A172 (cell line): ENCODE data around the gene SPEF2. TPM values are rescaled to one million over a fixed set of nuclear protein-coding genes. Genes with fewer than 3 reads are reported as not detected.
"Not testable (repeated sequence)": the region's sequence is repeated elsewhere in the genome, so short reads cannot be mapped to it uniquely, and the experiment has no call there.

Source experiments
- DNase-seq: peaks from one replicate; pipeline ENCODE4 v3.0.0-alpha.2; 2015; ENCODE audit warnings: low spot score
- total RNA-seq: library from RNA; depleted of rRNA; stranded (reverse); fragments of >200 nt; shearing (Covaris generic); gene quantifications from 2 replicates; pipeline ENCODE4 v1.2.3, GENCODE V29; 2014

SPEF2 gene
- total RNA-seq, 1 experiment from 2014 or later: 15.6 TPM

DNA sequence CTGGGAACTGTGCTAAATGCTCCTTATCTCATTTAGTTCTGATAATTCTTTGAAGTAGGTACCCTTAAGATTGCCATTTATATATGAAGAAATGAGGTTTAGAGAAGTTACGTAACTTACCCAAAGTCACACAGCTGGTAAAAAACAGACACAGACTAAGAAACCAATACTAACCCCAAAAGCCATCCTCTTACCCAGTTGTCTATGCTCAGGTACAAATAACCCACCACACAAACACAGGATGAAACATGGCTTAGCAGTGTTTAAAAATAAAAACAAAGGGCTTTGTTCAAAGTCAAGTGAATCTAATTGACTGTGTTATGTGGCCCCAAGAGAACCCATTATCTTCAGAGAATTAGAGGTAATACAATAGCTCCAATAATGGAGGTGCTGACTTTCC lies 202.0 kb downstream of the SPEF2 start:
- no peak for DNase-seq

DNA sequence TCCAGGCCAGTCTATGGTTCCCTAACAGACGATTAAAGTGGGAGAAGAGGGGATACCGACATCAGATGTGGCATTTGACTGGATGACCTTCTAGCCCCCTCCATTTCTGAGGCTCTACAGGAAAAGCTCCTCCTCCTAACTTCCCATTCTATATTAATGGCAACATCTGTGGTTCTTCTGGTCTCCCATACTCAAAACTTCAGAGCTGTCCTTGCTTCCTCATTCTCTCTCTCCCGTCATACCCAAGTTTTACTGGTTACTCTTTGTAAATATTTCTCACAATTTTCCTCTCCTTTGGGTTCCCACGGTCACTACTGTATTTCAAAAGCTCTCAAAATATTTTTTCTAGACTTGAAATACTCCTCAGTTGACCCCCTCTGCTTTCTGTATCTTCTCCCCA lies 203.1 kb downstream of the SPEF2 start:
- DNase-seq: no peak

DNA sequence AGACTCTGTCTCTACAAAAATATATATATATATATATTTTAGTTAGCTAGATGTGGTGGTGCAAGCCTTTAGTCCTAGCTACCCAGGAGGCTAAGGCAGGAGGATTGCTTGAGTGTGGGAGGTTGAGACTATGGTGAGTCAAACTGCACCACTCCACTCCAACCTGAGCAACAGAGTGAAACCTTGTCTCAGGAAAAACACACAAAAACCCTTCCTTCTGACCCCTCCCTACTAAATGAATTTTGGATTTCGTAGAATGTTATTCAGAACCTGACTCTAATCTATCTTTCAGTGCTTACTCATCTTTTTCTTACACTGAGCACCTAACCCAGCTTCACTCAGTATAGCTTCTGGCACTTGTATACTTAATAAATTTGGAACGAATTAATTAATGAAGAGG lies 203.8 kb downstream of the SPEF2 start:
- no peak for DNase-seq

DNA sequence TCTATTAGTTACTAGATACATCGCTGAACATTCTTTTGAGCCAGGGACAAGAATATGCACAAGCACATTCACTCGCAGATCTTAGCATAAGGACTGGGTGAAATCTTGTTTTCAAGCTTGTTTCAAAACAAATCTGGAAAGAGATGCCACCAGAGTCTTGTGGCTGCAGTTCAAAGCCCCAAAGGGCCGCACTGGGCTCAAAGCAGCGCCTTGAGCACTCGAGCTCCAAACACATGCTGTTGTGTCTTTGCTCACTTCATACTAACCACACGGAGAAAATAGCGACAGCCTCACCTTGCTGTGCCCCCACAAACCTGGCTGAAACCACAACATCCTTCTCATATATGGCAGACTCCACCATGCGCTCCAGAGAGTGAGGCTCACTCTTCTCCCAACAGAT lies 204.8 kb downstream of the SPEF2 start:
- no peak for DNase-seq

DNA sequence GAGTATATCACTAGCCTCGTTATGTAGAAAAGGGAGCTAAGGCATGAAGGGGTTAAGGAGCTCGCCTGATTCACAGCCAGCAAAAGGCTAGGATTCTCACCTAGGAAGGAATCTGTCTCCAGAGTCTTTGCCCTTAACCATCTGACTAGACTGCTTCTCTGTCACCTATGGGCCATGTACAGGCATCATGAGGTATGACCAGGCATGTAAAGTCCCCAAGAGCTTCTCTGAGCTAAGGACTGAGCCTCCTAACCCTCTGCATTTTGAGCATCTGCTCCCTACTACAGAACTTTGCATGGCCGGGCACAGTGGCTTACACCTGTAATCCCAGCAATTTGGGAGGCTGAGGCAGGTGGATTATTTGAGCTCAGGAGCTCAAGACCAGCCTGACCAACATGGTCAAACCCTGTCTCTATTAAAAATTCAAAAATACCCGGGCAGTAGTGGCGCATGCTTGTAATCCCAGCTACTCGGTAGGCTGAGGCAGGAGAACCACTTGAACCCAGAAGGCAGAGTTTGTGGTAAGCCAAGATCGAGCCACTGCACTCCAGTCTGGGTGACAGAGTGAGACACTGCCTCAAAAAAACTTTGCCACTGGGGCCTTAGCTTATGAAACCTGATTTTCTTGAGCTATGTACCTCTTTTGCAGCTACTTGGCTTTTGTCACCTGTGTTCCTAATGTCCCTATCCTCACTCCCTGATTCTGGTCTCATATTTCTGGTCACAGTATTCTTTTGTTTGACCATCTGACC lies 205.9 kb downstream of the SPEF2 start:
- no peak for DNase-seq

DNA sequence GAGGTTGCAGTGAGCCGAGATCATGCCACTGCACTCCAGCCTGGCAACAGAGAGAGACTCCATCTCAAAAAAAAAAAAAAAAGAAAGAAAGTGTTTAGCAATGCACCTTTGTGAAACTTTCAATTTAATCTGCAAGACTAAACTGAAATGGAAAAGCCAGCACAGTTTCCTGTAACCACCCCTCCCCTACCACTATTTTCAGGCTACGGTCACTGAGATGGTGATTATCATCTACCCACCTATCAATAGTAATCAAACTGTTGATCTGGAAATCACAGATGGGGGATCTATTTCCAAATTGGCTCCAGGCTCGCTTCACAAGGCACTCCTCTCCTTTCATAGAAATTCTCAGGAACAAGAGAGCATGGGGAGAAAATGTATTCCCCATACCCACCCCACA lies 208.4 kb downstream of the SPEF2 start:
- no peak for DNase-seq

DNA sequence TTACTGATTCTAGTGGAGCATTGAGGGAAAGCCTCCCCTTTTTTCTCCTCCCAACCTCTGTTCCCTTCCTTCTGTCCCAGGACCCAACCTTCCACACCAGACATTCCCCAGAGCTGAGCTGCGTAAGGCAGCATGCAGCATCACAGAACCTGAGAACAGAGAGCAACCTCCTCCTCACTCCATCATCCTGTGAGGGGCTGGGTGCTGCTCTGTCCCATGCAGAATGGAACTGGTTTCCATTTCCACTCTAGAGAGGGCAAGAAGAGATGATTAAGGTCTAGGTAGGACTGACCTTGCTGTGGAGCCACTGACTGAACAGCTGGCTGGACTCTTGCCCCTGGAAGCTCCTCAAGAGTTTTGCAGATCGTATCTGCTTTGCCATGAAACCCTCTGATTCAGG lies 208.9 kb downstream of the SPEF2 start:
- DNase-seq: no peak

DNA sequence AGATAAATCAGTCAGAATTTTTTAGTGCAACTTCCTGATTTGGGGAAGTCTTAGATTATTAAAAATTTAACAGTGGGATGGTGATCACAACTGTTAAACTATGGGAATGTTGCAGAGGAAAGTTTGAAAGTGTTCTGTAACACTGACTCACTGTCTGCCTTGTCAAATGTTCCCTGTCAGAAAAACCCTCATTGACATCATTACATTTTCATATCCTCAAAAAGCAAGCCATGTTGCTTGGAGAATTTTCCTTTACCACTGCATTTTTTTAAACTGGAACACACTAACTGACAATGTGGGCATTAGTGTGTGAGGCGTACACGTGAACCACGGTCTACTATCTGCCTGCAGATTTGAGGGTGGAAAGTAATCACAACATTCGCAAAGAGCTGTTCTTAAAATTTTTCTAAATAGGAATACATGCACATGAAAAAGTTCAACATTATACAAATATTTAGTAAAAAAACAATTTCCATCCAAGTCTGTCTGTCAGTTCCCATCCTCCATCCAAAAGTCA lies 210.5 kb downstream of the SPEF2 start:
- no peak for DNase-seq

DNA sequence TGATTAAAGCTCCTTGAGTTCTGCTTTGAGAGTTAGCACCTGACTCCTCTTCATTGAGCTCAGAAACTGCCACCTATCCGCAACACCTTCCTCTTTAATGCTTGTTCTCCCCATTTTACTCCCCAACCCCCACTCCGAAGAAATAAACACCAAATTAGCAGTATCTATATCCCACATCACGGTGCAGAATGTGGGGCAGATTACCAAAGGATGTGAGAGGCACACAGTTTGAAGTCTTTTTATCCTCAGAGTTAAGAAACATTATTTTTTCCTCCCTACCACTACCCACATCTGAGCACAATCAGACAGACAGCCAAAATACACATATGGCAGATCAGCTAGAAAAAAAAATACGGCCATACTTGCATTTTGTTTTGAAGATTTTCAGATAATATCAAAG lies 212.9 kb downstream of the SPEF2 start:
- DNase-seq: no peak

DNA sequence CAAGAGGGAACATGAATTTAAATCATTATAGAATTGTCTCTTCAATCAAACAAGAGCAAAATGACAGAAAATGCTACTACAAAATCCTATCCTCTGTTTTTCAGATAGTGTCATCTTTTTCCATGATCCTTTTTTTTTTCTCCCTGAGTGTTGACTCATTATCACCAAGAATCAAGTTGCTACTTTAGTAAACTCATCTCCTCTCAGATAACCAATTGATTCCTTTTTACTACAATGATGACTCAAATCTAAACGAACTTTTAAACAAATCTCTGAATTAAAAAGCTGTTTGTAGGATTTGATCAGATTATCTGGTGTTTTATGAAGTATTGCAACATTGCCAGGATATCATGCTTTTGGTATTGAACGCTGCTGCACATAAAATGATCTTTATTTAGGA lies 215.1 kb downstream of the SPEF2 start:
- no peak for DNase-seq

DNA sequence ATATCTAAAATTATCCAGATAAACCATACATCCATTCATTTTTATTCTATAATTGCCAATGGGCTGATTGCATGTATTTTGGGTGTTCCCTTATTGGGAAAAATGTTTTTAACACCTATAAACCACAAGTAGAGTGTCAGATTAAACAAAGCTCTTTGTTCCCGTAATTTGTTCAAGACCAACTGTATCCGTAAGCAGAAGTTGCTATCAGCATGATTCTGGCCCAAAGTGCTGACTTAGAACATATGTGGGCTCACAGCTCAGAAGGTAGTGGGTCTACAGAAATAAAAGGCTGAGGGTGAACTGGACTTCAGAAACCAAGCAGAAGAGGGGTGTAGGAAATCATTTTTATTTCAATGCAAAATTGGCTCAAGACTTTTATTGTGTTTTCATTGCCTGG lies 215.6 kb downstream of the SPEF2 start:
- DNase-seq: no peak

DNA sequence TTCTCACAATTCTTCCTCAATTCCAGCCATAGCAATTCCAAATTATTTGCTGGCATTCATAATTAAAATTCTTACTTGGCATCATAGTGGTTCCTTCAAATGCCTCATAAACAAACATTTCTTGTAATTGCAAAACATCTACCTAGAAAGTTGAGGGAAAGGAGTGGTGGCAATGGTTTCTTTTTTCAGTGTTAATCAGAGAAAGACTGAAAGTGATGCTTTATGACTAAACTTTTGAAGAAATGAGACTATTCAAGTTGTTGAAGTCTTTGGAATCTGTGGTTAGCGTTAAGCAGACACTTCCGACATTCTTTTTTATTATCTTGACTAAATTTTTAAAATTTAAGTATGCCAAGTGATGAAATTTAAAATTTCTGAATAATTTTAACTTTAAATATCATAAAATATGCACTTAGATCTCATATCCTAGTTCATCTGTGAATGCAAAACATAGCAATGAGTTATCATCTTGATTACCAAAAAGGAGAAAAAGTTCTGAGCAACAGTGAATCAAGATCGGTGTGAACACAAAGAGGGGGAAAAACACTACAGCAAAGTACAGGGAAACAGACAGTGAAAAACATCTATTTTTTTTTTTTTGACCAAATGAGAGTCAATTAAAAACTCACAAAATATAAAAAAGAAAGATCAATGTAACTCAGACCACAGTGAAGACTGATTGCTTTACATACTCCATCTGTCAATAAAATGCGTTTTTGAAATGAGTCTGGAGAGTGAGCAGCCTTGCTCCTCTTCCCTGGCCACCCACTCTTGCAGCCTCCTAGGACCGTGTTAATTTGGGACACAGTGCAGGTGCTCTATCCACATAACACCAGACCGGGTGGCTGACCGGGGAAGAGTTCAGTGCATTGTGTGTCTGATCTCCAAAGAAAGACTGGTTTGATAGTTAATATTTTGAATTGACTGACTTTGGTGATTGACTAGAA lies 218.4 kb downstream of the SPEF2 start:
- DNase-seq: no peak

DNA sequence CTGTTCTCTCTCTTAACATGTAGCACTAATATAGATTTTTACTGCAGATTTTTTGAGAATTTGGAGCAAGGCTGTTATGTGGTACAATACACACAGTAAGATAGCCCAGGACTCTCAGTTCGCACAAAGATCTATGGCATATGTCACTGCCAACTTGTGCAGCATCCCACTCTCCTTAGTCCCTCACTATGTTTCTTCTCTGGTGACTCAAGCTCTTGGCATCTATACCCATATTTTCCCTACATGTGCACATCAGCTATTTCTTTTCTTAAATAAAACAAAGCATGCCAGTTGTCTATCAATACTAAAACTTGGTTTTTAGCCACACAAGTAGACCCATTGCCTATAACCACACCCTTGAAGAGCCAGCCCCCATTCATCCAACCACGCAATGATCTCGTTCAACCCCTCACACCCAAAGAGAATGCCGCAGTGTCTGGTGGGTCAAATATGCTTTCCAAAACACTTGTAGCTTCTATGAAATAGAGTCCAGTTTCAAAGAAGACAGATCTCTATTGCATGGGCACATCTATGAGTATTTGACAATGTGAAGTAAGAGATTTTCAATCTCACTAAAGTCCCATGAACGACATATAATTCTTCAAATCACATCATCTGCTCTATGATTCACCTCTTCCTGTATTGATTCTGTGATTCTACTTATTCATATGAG lies 220.8 kb downstream of the SPEF2 start:
- DNase-seq: no peak

DNA sequence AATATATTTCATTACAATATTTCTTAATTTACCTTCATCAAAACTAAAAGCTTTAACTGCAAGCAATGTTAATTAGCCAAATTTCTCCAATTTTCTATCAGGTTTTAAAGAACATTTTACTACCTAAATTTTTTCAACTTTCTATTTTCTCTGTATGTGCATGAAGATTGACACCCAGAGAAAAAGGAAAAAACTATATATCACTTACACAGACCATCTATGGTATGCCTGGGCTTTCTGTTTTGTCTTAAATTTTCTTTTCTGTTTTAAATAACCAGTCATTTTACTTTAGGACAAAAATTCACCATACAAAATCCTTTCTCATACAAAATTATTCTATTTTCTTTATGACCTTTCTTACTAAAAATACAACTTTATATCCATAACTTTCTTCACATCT lies 225.2 kb downstream of the SPEF2 start:
- no peak for DNase-seq

DNA sequence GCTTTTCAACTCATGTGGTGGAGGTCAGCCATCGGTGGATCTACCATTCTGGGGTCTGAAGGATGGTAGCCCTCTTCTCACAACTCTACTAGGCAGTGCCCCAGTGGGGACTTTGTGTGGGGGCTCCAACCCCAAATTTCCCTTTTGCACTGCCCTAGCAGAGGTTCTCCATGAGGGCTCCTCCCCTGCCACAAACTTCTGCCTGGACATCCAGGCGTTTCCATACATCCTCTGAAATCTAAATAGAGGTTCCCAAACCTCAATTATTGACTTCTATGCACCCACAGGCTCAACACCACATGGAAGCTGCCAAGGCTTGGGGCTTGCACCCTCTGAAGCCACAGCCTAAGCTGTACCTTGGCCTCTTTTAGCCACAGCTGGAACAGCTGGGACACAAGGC lies 227.8 kb downstream of the SPEF2 start:
- DNase-seq: not testable (repeated sequence)

DNA sequence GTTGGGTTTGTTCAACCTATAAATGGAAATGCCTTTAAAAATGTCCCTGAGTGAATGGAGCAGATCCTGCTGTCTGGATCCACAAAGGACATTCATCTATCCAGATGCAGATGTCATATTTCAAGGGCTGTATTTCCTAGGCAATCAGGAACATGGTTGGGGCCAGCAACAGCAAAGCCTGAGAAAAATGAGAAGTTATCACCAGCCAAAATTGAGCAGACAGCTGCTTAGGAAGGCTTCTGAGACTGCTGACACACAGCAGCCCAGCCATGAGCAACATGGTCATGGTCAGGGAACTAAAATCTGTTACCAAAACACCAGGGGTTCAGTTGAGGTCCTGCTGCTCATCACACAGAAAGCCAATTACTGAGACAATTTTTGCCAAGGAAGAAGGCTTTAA lies 229.8 kb downstream of the SPEF2 start:
- DNase-seq: no peak

DNA sequence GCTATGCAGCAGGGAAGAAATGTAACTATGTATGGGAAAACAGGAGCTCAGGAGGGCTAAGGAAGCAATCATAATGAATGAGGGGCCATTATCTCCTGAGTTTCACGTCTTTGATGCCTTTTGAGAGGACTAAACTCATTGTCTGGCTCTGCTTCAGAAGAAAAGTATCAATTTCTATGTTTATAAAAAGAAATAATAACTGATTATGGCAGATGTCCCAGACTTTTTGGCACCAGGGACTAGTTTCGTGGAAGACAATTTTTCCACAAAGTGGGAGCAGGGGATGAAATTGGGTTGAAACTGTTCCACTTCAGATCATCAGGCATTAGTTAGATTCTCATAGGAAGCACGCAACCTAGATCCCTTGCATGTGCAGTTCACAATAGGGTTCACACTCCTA lies 230.3 kb downstream of the SPEF2 start:
- DNase-seq: no peak

DNA sequence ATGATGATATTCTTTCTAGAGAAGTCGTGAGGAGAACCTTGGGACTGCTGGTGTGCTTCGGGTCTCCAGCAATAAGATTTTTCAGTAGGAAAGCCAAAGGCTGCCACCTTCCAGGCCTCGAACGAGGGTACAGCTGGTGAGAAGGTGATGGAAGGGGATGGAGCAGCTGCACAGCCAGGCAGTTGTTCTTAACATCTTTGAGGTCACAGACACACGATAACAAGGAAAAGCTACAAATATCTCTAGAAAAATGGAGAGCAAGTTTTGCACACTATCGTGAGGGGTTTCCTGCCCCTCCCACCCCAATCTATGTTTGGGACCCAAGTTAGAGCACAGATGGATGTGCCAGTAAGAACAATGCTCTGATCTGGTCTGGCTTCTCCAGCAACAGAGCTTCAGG lies 232.2 kb downstream of the SPEF2 start:
- DNase-seq: no peak

DNA sequence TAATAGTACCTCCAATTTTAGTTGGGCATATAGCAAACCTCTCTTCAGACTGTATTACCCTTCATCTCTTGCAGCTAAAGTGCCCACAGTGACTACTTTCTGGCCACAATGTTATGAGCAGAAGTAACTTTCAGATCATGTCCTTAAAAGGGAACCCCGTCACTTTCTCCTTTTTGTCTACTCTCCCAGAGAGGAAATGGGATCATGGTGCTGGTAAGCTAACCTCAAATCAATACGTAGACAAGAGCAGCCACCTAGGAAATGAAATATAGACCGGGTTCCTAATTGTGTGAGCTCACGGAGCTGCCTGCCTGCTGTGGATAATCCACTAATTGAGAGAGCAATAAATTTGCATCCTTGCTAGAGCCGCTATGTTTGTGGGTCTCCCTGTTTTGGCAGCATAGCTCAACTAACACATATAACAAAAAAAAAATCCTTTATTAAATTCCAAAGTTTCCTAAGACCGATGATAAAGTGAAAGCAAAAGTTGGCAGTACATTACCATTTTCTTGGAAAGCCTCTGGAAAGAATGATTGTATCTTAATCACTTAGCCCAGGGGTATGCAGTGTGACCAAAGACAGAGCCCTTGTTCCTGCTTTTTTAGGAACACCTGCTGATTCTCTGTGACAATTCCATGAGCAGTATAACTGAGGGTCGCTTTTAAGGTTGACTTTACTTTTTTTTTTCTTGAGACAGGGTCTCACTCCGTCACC lies 233.5 kb downstream of the SPEF2 start:
- DNase-seq: no peak

DNA sequence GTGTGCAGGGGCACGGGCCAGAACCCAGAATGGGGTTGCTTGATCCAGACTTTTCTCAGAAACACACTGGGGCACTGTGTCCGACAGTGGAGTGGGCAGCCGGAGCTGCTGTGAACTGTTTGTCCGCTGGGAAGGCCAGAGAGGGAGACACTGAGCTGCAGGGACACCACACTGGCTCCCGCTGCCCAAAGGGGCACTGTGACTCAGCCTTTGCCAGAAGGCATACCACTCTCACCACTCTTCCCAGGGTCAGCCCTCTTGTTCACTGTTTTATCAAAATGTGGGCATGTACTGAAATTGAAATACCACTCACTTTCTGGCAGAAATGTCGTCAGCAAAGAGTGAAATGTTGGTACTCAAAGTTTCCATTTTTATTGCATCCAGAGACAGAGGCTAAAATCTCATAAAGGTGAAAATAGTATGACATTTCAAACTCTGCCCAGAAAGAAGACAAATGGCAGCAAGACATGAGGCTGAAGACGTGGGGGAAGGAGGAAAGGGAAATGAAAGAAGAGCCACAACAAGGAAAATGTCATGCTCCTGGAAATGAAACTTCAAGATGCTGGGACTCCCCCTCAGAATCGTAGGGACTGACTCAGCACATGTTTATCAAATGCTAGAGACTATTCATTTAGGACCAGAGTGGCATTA lies 234.5 kb downstream of the SPEF2 start:
- DNase-seq: peak; percentile 88

DNA sequence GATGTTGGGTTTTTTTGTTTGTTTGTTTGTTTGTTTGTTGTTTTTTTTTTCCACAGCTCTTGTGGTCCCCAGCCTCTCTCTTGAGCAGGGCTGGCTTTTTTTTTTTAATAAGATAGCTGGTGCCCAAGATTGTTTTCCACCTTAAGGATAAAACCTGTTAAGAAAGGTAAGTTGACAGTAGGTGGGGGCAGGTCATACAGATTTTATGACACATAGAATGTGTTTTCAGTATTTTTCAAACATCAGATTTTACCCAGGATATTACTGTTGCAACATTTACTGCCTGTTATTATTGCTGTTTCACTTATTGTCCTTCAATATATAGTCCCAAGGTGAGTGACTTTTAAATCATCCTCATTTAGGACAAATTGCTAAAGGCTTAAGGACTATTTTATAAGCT lies 235.1 kb downstream of the SPEF2 start:
- DNase-seq: no peak
